ENCODE measurements around the gene TMEM273.

The TMEM273 gene

DNA sequence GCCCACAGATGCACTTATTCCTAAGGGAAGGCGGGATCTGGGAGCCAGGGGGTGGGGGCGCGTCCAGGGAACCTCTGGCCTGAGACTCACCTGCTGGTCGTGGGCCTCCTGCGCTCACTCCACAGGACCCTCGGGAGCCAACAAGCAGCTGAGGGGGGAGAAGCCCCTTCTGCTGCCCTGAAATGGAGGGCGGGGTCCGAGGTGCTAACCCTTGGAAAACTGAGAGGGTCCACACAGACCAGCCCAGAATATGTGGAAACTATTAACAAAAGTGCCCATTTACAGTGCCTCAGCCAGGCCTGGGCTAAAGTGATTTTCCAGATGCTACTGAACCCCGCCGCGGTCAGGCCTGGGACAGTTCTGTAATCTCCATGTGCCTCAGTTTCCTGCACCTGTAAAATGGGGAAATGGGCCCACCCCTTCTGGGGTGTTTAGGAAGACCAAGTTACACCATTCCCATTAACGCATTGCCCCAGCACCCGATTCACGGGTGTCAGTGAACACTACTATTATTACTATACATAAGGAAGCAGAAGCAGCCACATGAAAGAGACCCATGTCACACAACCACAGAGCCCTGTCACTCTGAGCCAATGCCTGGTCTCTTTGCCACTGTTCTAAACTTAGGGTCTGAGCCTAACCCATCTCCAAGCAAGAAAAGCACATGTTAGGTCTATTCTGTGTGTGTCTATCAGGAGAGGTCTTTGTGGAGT, 72.2 kb downstream of the TMEM273 start:
- no peaks in the 10 kb centered on the region for H3K27me3 ChIP-seq (ENCODE audit: insufficient read depth, low read length, poor library complexity)
- no peaks in the 10 kb centered on the region for H3K79me2 ChIP-seq (ENCODE audit: control insufficient read depth, insufficient read depth, low read length)
- H3K4me2 ChIP-seq (ENCODE audit: low read length): no peak overlapping the region
- no CpG with 5 or more reads among the region's 14 CpGs for WGBS (ENCODE audit: extremely low coverage, insufficient coverage, low lambda C conversion rate)
- no peak overlapping the region for H3K4me3 ChIP-seq (ENCODE audit: low read length)
- H3K23ac ChIP-seq (ENCODE audit: low read length): no peak overlapping the region
- no peak overlapping the region for H2BK5ac ChIP-seq (ENCODE audit: low read length)
- H3K36me3 ChIP-seq (ENCODE audit: control insufficient read depth, insufficient read depth, low read length): no peaks in the 10 kb centered on the region
- no peaks in the 10 kb centered on the region for H3K79me1 ChIP-seq (ENCODE audit: low read length)
- H4K8ac ChIP-seq (ENCODE audit: low read depth, low read length): no peak overlapping the region
- no peak overlapping the region for H2AK5ac ChIP-seq (ENCODE audit: low read length)
- no peaks in the 10 kb centered on the region for H3K4me1 ChIP-seq (ENCODE audit: control insufficient read depth, low read depth, low read length)
- H3K18ac ChIP-seq (ENCODE audit: low read length): no peak overlapping the region
- no peak overlapping the region for H3K9ac ChIP-seq (ENCODE audit: low read length)
- H4K5ac ChIP-seq (ENCODE audit: low read length): no peak overlapping the region
- no peak overlapping the region for H3K4ac ChIP-seq (ENCODE audit: low read depth, low read length)
- H2BK15ac ChIP-seq (replicated peaks; ENCODE audit: low read depth): no peak overlapping the region
- no peak overlapping the region for H3K27ac ChIP-seq (ENCODE audit: low read depth, low read length)
- no peak overlapping the region for H3K56ac ChIP-seq (ENCODE audit: low read length)
- H2BK120ac ChIP-seq (ENCODE audit: low read depth, low read length): no peak overlapping the region
- DNase-seq: no peak

DNA sequence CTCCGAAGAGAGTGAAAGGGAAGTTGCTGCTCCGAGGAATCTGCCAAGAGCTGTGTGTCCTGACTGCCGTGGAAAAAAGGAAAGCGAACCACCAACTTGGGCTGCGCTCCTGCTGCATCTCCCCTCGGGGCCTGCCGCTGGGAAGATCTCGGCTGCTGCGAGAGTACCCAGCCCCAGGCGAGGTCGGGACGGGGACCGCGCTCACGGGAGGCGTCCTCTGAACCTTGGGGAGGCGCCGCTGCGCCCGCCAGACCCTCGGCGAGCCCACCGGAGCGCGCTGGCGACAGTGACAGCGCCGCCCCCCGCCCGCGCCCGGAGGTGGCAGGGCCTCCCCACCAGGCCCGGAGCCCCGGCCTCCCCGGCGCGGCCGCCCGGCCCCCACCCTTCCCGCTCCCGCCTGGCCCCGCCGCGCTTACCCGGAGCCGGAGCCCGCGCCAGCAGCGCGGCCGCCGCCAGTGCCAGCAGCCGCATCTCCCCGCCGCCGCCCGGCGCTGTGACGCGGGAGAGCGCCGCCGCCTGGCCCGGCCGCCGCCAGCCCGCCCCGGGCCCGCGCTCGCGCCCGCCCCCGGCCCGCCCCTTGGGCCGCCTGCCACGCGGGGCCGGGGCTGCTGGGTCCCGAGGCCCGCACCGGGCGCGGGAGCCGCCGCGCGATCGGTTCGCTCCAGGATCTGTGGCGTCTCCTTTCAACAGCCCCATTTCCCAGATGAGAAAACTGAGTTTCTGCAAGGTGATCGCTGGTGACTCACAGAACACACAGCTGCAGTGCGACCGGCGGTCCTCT, 73.0 kb downstream of the TMEM273 start, which contains the start of gene VSTM4:
Gene VSTM4, minus strand, starts transcription at position 508 of the 781 bp plus-strand sequence. Its CDS starts 37 bp downstream, at position 471.
- H2AK5ac ChIP-seq (ENCODE audit: low read length): no peak within 1 kb of the TSS
- no peak within 1 kb of the TSS for H3K23ac ChIP-seq (ENCODE audit: low read length)
- H3K79me1 ChIP-seq (ENCODE audit: low read length): no peaks in the 10 kb centered on the region
- peak within 1 kb of the TSS; percentile 63 for H3K4me2 ChIP-seq (ENCODE audit: low read length)
- H3K9ac ChIP-seq (ENCODE audit: low read length): peak within 1 kb of the TSS; percentile 69
- H3K27me3 ChIP-seq (ENCODE audit: insufficient read depth, low read length, poor library complexity): no peaks in the 10 kb centered on the region
- no peaks in the 10 kb centered on the region for H3K36me3 ChIP-seq (ENCODE audit: control insufficient read depth, insufficient read depth, low read length)
- no peak within 1 kb of the TSS for H2BK120ac ChIP-seq (ENCODE audit: low read depth, low read length)
- peak within 1 kb of the TSS; percentile 11 for H3K4me3 ChIP-seq (ENCODE audit: low read length)
- no CpG with 5 or more reads among the region's 95 CpGs for WGBS (ENCODE audit: extremely low coverage, insufficient coverage, low lambda C conversion rate)
- H3K18ac ChIP-seq (ENCODE audit: low read length): no peak within 1 kb of the TSS
- H3K27ac ChIP-seq (ENCODE audit: low read depth, low read length): no peak within 1 kb of the TSS
- peak within 1 kb of the TSS; percentile 86 for H3K56ac ChIP-seq (ENCODE audit: low read length)
- H4K8ac ChIP-seq (ENCODE audit: low read depth, low read length): no peak within 1 kb of the TSS
- H2BK5ac ChIP-seq (ENCODE audit: low read length): no peak within 1 kb of the TSS
- no peak within 1 kb of the TSS for H2BK15ac ChIP-seq (replicated peaks; ENCODE audit: low read depth)
- no peak within 1 kb of the TSS for H3K4ac ChIP-seq (ENCODE audit: low read depth, low read length)
- no peak within 1 kb of the TSS for H4K5ac ChIP-seq (ENCODE audit: low read length)
- no peaks in the 10 kb centered on the region for H3K4me1 ChIP-seq (ENCODE audit: control insufficient read depth, low read depth, low read length)
- H3K79me2 ChIP-seq (ENCODE audit: control insufficient read depth, insufficient read depth, low read length): no peaks in the 10 kb centered on the region
- DNase-seq: peak; percentile 63

DNA sequence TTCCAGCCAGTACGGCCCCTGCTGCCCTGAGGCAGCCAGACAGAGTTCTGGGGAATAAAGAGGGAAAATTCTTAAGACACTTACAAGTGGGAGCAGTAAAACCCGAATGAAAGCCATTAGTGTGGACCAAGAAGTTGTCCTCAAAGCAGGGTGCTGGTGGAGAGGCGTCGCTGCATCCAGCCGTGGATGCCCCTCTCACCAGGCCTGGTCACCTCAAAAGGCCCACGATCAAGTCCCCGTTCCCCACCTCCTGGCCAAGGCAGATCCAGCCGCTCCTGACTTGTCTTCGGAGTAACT, 73.5 kb downstream of the TMEM273 start:
- DNase-seq: no peak
- H3K4me1 ChIP-seq (ENCODE audit: control insufficient read depth, low read depth, low read length): no peaks in the 10 kb centered on the region
- peak overlapping the region; percentile 86 for H3K56ac ChIP-seq (ENCODE audit: low read length)
- H3K36me3 ChIP-seq (ENCODE audit: control insufficient read depth, insufficient read depth, low read length): no peaks in the 10 kb centered on the region
- no peaks in the 10 kb centered on the region for H3K79me2 ChIP-seq (ENCODE audit: control insufficient read depth, insufficient read depth, low read length)
- no peak overlapping the region for H2BK5ac ChIP-seq (ENCODE audit: low read length)
- H2AK5ac ChIP-seq (ENCODE audit: low read length): no peak overlapping the region
- H3K4ac ChIP-seq (ENCODE audit: low read depth, low read length): no peak overlapping the region
- no peak overlapping the region for H3K23ac ChIP-seq (ENCODE audit: low read length)
- no CpG with 5 or more reads among the region's 9 CpGs for WGBS (ENCODE audit: extremely low coverage, insufficient coverage, low lambda C conversion rate)
- no peak overlapping the region for H3K27ac ChIP-seq (ENCODE audit: low read depth, low read length)
- no peaks in the 10 kb centered on the region for H3K79me1 ChIP-seq (ENCODE audit: low read length)
- no peaks in the 10 kb centered on the region for H3K27me3 ChIP-seq (ENCODE audit: insufficient read depth, low read length, poor library complexity)
- no peak overlapping the region for H4K5ac ChIP-seq (ENCODE audit: low read length)
- H4K8ac ChIP-seq (ENCODE audit: low read depth, low read length): no peak overlapping the region
- H3K4me2 ChIP-seq (ENCODE audit: low read length): peak overlapping the region; percentile 63
- H3K9ac ChIP-seq (ENCODE audit: low read length): peak overlapping the region; percentile 69
- H3K4me3 ChIP-seq (ENCODE audit: low read length): peak overlapping the region; percentile 11
- H2BK120ac ChIP-seq (ENCODE audit: low read depth, low read length): no peak overlapping the region
- no peak overlapping the region for H3K18ac ChIP-seq (ENCODE audit: low read length)
- H2BK15ac ChIP-seq (replicated peaks; ENCODE audit: low read depth): no peak overlapping the region

DNA sequence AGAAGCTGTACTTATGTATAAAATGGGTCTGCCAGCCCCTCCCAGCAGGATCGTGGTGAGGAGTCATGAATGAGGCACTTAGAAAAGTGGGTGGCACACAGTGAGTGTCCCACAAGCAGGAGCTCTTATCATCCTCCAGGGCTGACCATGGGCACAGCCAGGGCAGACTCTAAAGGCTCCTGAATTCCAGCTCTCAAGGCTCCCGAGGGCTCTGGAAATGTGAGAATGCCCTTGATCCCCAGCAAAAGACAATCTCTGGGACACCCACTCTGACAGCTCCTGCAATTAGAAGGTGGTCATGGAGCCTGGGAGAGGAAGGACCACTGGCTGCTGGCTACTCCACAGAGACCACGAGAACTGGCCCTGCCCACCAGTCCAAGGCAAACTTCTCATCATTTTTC, 74.5 kb downstream of the TMEM273 start:
- no peak overlapping the region for H2BK15ac ChIP-seq (replicated peaks; ENCODE audit: low read depth)
- no peaks in the 10 kb centered on the region for H3K79me1 ChIP-seq (ENCODE audit: low read length)
- H4K8ac ChIP-seq (ENCODE audit: low read depth, low read length): no peak overlapping the region
- no peak overlapping the region for H3K9ac ChIP-seq (ENCODE audit: low read length)
- no peak overlapping the region for H3K18ac ChIP-seq (ENCODE audit: low read length)
- DNase-seq: no peak
- H3K36me3 ChIP-seq (ENCODE audit: control insufficient read depth, insufficient read depth, low read length): no peaks in the 10 kb centered on the region
- H3K27ac ChIP-seq (ENCODE audit: low read depth, low read length): no peak overlapping the region
- no peak overlapping the region for H3K56ac ChIP-seq (ENCODE audit: low read length)
- H3K27me3 ChIP-seq (ENCODE audit: insufficient read depth, low read length, poor library complexity): no peaks in the 10 kb centered on the region
- no peak overlapping the region for H2BK120ac ChIP-seq (ENCODE audit: low read depth, low read length)
- no peak overlapping the region for H3K23ac ChIP-seq (ENCODE audit: low read length)
- H3K4me3 ChIP-seq (ENCODE audit: low read length): no peak overlapping the region
- WGBS (ENCODE audit: extremely low coverage, insufficient coverage, low lambda C conversion rate): no CpG with 5 or more reads among the region's 3 CpGs
- H3K4me2 ChIP-seq (ENCODE audit: low read length): no peak overlapping the region
- no peaks in the 10 kb centered on the region for H3K79me2 ChIP-seq (ENCODE audit: control insufficient read depth, insufficient read depth, low read length)
- no peak overlapping the region for H4K5ac ChIP-seq (ENCODE audit: low read length)
- H3K4me1 ChIP-seq (ENCODE audit: control insufficient read depth, low read depth, low read length): no peaks in the 10 kb centered on the region
- H2AK5ac ChIP-seq (ENCODE audit: low read length): no peak overlapping the region
- no peak overlapping the region for H3K4ac ChIP-seq (ENCODE audit: low read depth, low read length)
- no peak overlapping the region for H2BK5ac ChIP-seq (ENCODE audit: low read length)

DNA sequence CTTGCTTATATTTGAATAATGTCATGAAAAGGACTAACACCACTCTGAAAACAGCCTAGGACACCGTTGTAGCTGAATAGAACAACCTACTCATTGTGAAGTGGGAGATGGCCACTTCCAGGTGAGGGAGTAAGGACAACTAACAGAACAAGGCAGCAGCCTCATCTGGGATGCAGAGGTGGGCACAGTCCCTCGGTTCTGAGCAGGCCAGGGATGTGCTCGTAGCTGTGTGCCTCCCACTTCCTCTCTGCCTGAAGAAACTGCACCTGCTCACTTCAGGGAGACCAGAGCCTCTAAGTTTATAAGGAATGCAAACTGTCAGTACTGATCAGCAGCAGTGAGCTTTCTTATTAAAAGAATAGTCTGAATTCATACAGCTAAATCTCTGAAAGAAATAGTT, 75.3 kb downstream of the TMEM273 start:
- Histone ChIP-seq H3K4me2 (ENCODE audit: low read length) (no peak overlapping the region), H3K18ac (ENCODE audit: low read length) (no peak overlapping the region), H4K5ac (ENCODE audit: low read length) (no peak overlapping the region), H3K27me3 (ENCODE audit: insufficient read depth, low read length, poor library complexity) (no peaks in the 10 kb centered on the region), H2BK5ac (ENCODE audit: low read length) (no peak overlapping the region), H4K8ac (ENCODE audit: low read depth, low read length) (no peak overlapping the region), H3K4me3 (ENCODE audit: low read length) (no peak overlapping the region), H3K79me2 (ENCODE audit: control insufficient read depth, insufficient read depth, low read length) (no peaks in the 10 kb centered on the region), H2AK5ac (ENCODE audit: low read length) (no peak overlapping the region), H2BK120ac (ENCODE audit: low read depth, low read length) (no peak overlapping the region), H3K79me1 (ENCODE audit: low read length) (no peaks in the 10 kb centered on the region), H3K4me1 (ENCODE audit: control insufficient read depth, low read depth, low read length) (no peaks in the 10 kb centered on the region), H3K36me3 (ENCODE audit: control insufficient read depth, insufficient read depth, low read length) (no peaks in the 10 kb centered on the region), H3K4ac (ENCODE audit: low read depth, low read length) (no peak overlapping the region), H3K23ac (ENCODE audit: low read length) (no peak overlapping the region), H3K56ac (ENCODE audit: low read length) (no peak overlapping the region), H2BK15ac (replicated peaks; ENCODE audit: low read depth) (no peak overlapping the region), H3K9ac (ENCODE audit: low read length) (no peak overlapping the region), H3K27ac (ENCODE audit: low read depth, low read length) (no peak overlapping the region)
- no peak for DNase-seq
- no CpG with 5 or more reads among the region's 3 CpGs for WGBS (ENCODE audit: extremely low coverage, insufficient coverage, low lambda C conversion rate)

Measured in mesendoderm (in vitro differentiated cells).